H1 (cell line): ENCODE results near the gene RALY. TPM values are rescaled to one million over a fixed set of nuclear protein-coding genes. Genes with fewer than 3 reads are reported as not detected.
"Not testable (repeated sequence)": the region's sequence is repeated elsewhere in the genome, so short reads cannot be mapped to it uniquely, and the experiment has no call there.

ENCODE experiments used
- CTCF ChIA-PET: fragments of 300-600 bp; sonication (Branson Sonifier 250); formaldehyde crosslinking; loops from one replicate; lab custom pipeline; 2021; ENCODE audit not compliant: partially characterized antibody; lab: Charles Lee
- POLR2A ChIA-PET: fragments of 300-600 bp; sonication (Branson Sonifier 250); formaldehyde crosslinking; loops from one replicate; lab custom pipeline; 2021; ENCODE audit warnings: inconsistent platforms; ENCODE audit not compliant: partially characterized antibody; lab: Charles Lee
- DNase-seq, 2 experiments: peaks; one replicate each; pipeline versions ENCODE4 v3.0.0 to v3.0.0-alpha.2; 2010 to 2022; ENCODE audit warnings: low spot score in 2 of 2, low read depth in 1 of 2, mixed read lengths in 1 of 2
- FAIRE-seq: peaks from 2 replicates; lab custom pipeline; 2011; peaks lifted over from hg19 to GRCh38; lab: Jason Lieb, UNC
- H2AFZ ChIP-seq: 2 replicates; pipeline ENCODE4 v1.8.1; 2012; ENCODE audit warnings: low read length, inconsistent platforms
- H2AK5ac ChIP-seq: 2 replicates; pipeline ENCODE4 v1.6.1; 2013; ENCODE audit warnings: low read depth, low read length
- H2BK120ac ChIP-seq: replicated peaks from 2 replicates; pipeline ENCODE3; 2013; ENCODE audit warnings: low read depth, low read length, inconsistent platforms
- H2BK12ac ChIP-seq: 2 replicates; pipeline ENCODE4 v1.6.1; 2013; ENCODE audit warnings: low read depth, low read length
- H2BK15ac ChIP-seq: 2 replicates; pipeline ENCODE4 v1.6.1; 2013; ENCODE audit warnings: low read length
- H2BK20ac ChIP-seq: 2 replicates; pipeline ENCODE4 v1.6.1; 2013; ENCODE audit warnings: low read length
- H2BK5ac ChIP-seq: 2 replicates; pipeline ENCODE4 v1.6.1; 2013; ENCODE audit warnings: low read depth, low read length
- H3K14ac ChIP-seq: 2 replicates; pipeline ENCODE4 v1.6.1; 2013; ENCODE audit warnings: inconsistent platforms; ENCODE audit not compliant: insufficient read length
- H3K18ac ChIP-seq: 2 replicates; pipeline ENCODE4 v1.6.1; 2013; ENCODE audit warnings: low read length; ENCODE audit errors: extremely low read depth
- H3K23ac ChIP-seq: 2 replicates; pipeline ENCODE4 v1.6.1; 2013; ENCODE audit warnings: inconsistent platforms; ENCODE audit not compliant: insufficient read length
- H3K23me2 ChIP-seq: 2 replicates; pipeline ENCODE4 v1.6.1; 2013; ENCODE audit warnings: low read depth, low read length
- H3K27ac ChIP-seq: 2 replicates; pipeline ENCODE4 v1.6.1; 2011; ENCODE audit warnings: low read depth, low read length, inconsistent platforms
- H3K27me3 ChIP-seq, 4 experiments: replicated peaks in 1 of 4; 1 replicate in 1 of 4; 2 replicates in 3 of 4; pipeline versions ENCODE4 v1.6.1 to v1.8.1; 2011 to 2013; ENCODE audit warnings: low read length in 3 of 4, mild to moderate bottlenecking in 3 of 4, inconsistent platforms in 2 of 4, mixed read lengths in 2 of 4, moderate library complexity in 1 of 4; ENCODE audit not compliant: control insufficient read depth in 3 of 4, insufficient read depth in 3 of 4; ENCODE audit errors: extremely low read depth in 1 of 4
- H3K36me3 ChIP-seq, 4 experiments: 2 replicates each; pipeline versions ENCODE4 v1.6.1 to v1.8.1; 2011 to 2013; ENCODE audit warnings: mild to moderate bottlenecking in 4 of 4, low read length in 3 of 4, moderate library complexity in 2 of 4, control low read depth in 1 of 4, inconsistent platforms in 1 of 4; ENCODE audit not compliant: insufficient read depth in 4 of 4, control insufficient read depth in 2 of 4
- H3K4ac ChIP-seq: replicated peaks from 2 replicates; pipeline ENCODE3; 2013; ENCODE audit warnings: low read length, low read depth, mixed read lengths, inconsistent platforms; ENCODE audit not compliant: insufficient read length
- H3K4me1 ChIP-seq, 4 experiments: replicated peaks in 1 of 4; 1 replicate in 1 of 4; 2 replicates in 3 of 4; pipeline versions ENCODE4 v1.6.1 to v1.8.1; 2011 to 2013; ENCODE audit warnings: low read length in 3 of 4, inconsistent platforms in 2 of 4, mixed read lengths in 1 of 4; ENCODE audit not compliant: insufficient read depth in 4 of 4, control insufficient read depth in 3 of 4
- H3K4me2 ChIP-seq, 2 experiments: 2 replicates each; pipeline versions ENCODE4 v1.6.1 to v1.8.1; 2011 to 2013; ENCODE audit warnings: low read depth in 2 of 2, low read length in 2 of 2, control low read depth in 1 of 2, inconsistent platforms in 1 of 2, mild to moderate bottlenecking in 1 of 2; ENCODE audit not compliant: insufficient read depth in 1 of 2
- H3K4me3 ChIP-seq, 4 experiments: fragments of 200-600, 300-600 bp in 1 of 4; sonication (generic), shearing (Covaris generic), sonication (Bioruptor Twin) in 1 of 4; 2 replicates each; pipeline versions ENCODE4 v1.5.1 to v1.8.1; 2011 to 2016; ENCODE audit warnings: low read length in 4 of 4, low read depth in 3 of 4, control low read depth in 2 of 4, inconsistent platforms in 2 of 4, mild to moderate bottlenecking in 2 of 4, mixed read lengths in 1 of 4, moderate library complexity in 1 of 4; ENCODE audit not compliant: insufficient read depth in 2 of 4; ENCODE audit errors: extremely low read depth in 1 of 4
- H3K56ac ChIP-seq: replicated peaks from 2 replicates; pipeline ENCODE3; 2013; ENCODE audit warnings: low read depth, mild to moderate bottlenecking, mixed read lengths, low read length, inconsistent platforms; ENCODE audit not compliant: insufficient read length
- H3K79me1 ChIP-seq: 2 replicates; pipeline ENCODE4 v1.6.1; 2013; ENCODE audit warnings: low read depth, low read length, control low read depth
- H3K79me2 ChIP-seq, 2 experiments: 2 replicates each; pipeline versions ENCODE4 v1.6.1 to v1.8.1; 2012 to 2013; ENCODE audit warnings: low read length in 2 of 2, mild to moderate bottlenecking in 2 of 2, inconsistent platforms in 1 of 2; ENCODE audit not compliant: insufficient read depth in 2 of 2, control insufficient read depth in 1 of 2
- H3K9ac ChIP-seq, 4 experiments: replicated peaks in 1 of 4; 1 replicate in 1 of 4; 2 replicates in 3 of 4; pipeline versions ENCODE4 v1.6.1 to v1.8.1; 2011 to 2013; ENCODE audit warnings: low read depth in 3 of 4, low read length in 3 of 4, control low read depth in 2 of 4, mild to moderate bottlenecking in 2 of 4, moderate library complexity in 2 of 4, inconsistent platforms in 1 of 4; ENCODE audit errors: extremely low read depth in 1 of 4
- H3K9me3 ChIP-seq, 2 experiments: 2 replicates each; pipeline versions ENCODE4 v1.6.1 to v1.8.1; 2012 to 2013; ENCODE audit warnings: mild to moderate bottlenecking in 2 of 2, moderate library complexity in 2 of 2, control low read depth in 1 of 2, inconsistent platforms in 1 of 2, low read depth in 1 of 2, low read length in 1 of 2, mixed read lengths in 1 of 2; ENCODE audit not compliant: insufficient read depth in 2 of 2
- H4K20me1 ChIP-seq, 2 experiments: replicated peaks in 1 of 2; 2 replicates each; pipeline versions ENCODE3 to v1.8.1; 2011 to 2013; ENCODE audit warnings: inconsistent platforms in 2 of 2, low read length in 2 of 2, mild to moderate bottlenecking in 1 of 2; ENCODE audit not compliant: insufficient read depth in 2 of 2, control insufficient read depth in 1 of 2
- H4K5ac ChIP-seq: 2 replicates; pipeline ENCODE4 v1.6.1; 2013; ENCODE audit warnings: low read length, low read depth, mixed read lengths, inconsistent platforms; ENCODE audit not compliant: insufficient read length
- H4K8ac ChIP-seq: 2 replicates; pipeline ENCODE4 v1.8.0; 2013; ENCODE audit warnings: mild to moderate bottlenecking, moderate library complexity, low read length, inconsistent platforms; ENCODE audit not compliant: insufficient read depth; ENCODE audit errors: extremely low read depth
- H4K91ac ChIP-seq: replicated peaks from 2 replicates; pipeline ENCODE3; 2013; ENCODE audit warnings: low read length, mixed read lengths, inconsistent platforms; ENCODE audit not compliant: insufficient read length
- WGBS, 2 experiments: shearing (Covaris generic) in 1 of 2; methylation state at CpG; one replicate each; pipeline versions ENCODE4 v1.1.6 to v1.1.7; 2013 to 2015; ENCODE audit warnings: low lambda C conversion rate in 2 of 2, mixed read lengths in 2 of 2, inconsistent platforms in 1 of 2, low coverage in 1 of 2, missing lambda C conversion rate in 1 of 2; ENCODE audit not compliant: insufficient replicate concordance in 2 of 2, insufficient coverage in 1 of 2, insufficient read length in 1 of 2; ENCODE audit errors: extremely low coverage in 1 of 2, missing lambda C conversion rate in 1 of 2; 5-methylcytosine and 5-hydroxymethylcytosine counted together
- polyA plus RNA-seq, 7 experiments: library from polyadenylated mRNA; depleted of rRNA in 3 of 7; stranded (reverse) in 5 of 7; unstranded in 2 of 7; fragments of >200 nt in 5 of 7; fragments of 200-250 nt in 2 of 7; gene quantifications; 1 replicate in 5 of 7; 2 replicates in 1 of 7; 4 replicates in 1 of 7; pipeline versions ENCODE4 v1.2.1 to v1.2.3, GENCODE V29; 2011 to 2013; ENCODE audit warnings: missing spikeins in 2 of 7, mixed read lengths in 2 of 7
- total RNA-seq: library from RNA; stranded (reverse); fragmentation: NEBNext Ultra II Directional; extraction: Animal tissue kit (Norgen Biotek cat#: 25700); gene quantifications from 2 replicates; pipeline ENCODE4 v1.2.1, GENCODE V29; 2021

Gene RALY
- total and polyA plus RNA-seq, 2 of the 8 experiments (the other 6 are each of a cell fraction or from before 2014, with no cell fraction given): 133 to 148 TPM

GRCh38 chr20:34028013-34028412 lies 34.3 kb downstream of the RALY start:
- Histone ChIP-seq H4K20me1 (peaks cover 13 to 26% of the 10 kb centered on the region in 2 experiments), H3K79me2 (peaks cover 16 to 71% of the 10 kb centered on the region in 2 experiments), H3K4me1 (peaks cover 3 to 22% (median 15%) of the 10 kb centered on the region in 4 experiments; a peak in 4 of 7 replicates)
- H3K23ac ChIP-seq, H4K5ac ChIP-seq, H3K36me3 ChIP-seq, H3K14ac ChIP-seq, H2BK15ac ChIP-seq, H2BK5ac ChIP-seq, H2AFZ ChIP-seq, H3K4me3 ChIP-seq, H3K27me3 ChIP-seq, H3K9ac ChIP-seq, FAIRE-seq, H3K27ac ChIP-seq, DNase-seq, H2BK20ac ChIP-seq, H3K18ac ChIP-seq, H3K4ac ChIP-seq, H2AK5ac ChIP-seq, H3K79me1 ChIP-seq, H4K8ac ChIP-seq, H3K4me2 ChIP-seq, H3K56ac ChIP-seq, H3K9me3 ChIP-seq, H3K23me2 ChIP-seq, H2BK12ac ChIP-seq, H4K91ac ChIP-seq, H2BK120ac ChIP-seq: not testable (repeated sequence)
- WGBS, 2 experiments: 86% methylated on average over 6 of the region's 6 CpGs; no CpG with 5 or more reads in 1 of the 2 experiments
- CTCF ChIA-PET: interaction anchor here (0.6 to 1.4 kb wide), 5 partner anchors 8 to 165 kb away, joined by 3 to 7 read pairs (median 3); no protein-coding TSS in a partner anchor
- POLR2A ChIA-PET: interaction anchor here (1.5 kb wide), 1 partner anchor 35 kb away, joined by 5 read pairs; no protein-coding TSS in a partner anchor
